GM12875 (cell line): ENCODE measurements around the gene PSMB9.

ENCODE experiments used
- H3K4me3 ChIP-seq: one replicate; pipeline ENCODE4 v1.5.1; 2011; ENCODE audit warnings: low read depth, low read length, control low read depth
- CTCF ChIP-seq: IDR thresholded peaks from 2 replicates; pipeline ENCODE4 v1.5.1; 2011; ENCODE audit warnings: low read depth, mild to moderate bottlenecking, control low read depth, inconsistent platforms, low read length, moderate library complexity, borderline replicate concordance; ENCODE audit not compliant: insufficient read depth

Gene PSMB9

GRCh38 chr6:32830936-32831335 is 23.1 kb upstream of the PSMB9 start:
- H3K4me3 ChIP-seq, result no peak overlapping the region
- no peak for TF ChIP-seq CTCF

GRCh38 chr6:32832535-32832934 is 21.5 kb upstream of the PSMB9 start:
- TF ChIP-seq CTCF, result no peak
- H3K4me3 ChIP-seq, result no peak overlapping the region

GRCh38 chr6:32833664-32834063 is 20.3 kb upstream of the PSMB9 start:
- no peak overlapping the region for H3K4me3 ChIP-seq
- no peak for TF ChIP-seq CTCF

GRCh38 chr6:32835167-32835893 is 18.7 kb upstream of the PSMB9 start:
- TF ChIP-seq CTCF, result no peak
- H3K4me3 ChIP-seq, result no peak overlapping the region

DNA sequence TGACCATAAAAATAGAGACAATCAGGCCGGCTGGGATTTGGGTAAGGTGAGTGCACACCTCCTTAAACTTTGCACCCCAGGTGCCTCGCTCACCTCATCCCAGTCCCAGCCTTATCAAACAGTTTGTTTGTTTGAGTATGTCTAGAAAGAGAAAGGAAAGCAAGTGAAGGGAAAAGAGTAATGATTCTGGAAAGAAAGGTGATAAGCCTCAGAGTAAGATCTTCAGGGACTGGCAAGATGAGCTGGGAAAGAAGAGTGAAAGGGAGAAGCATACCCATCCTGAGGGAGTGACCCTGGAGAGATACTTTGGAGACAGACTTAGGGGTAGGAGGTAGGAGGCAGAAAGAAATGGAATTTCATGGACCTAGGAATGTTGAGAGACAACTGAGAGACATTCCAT is 17.1 kb upstream of the PSMB9 start:
- no peak overlapping the region for H3K4me3 ChIP-seq
- no peak for TF ChIP-seq CTCF

- TF ChIP-seq CTCF, result no peak
- H3K4me3 ChIP-seq, result peak overlapping the region; percentile 82
Measured at GRCh38 chr6:32837651-32838113, 16.3 kb upstream of the PSMB9 start.

- peak; percentile 93 for TF ChIP-seq CTCF
- peak within 1 kb of the TSS; percentile 82 for H3K4me3 ChIP-seq
Measured at GRCh38 chr6:32838114-32838958, 15.7 kb upstream of the PSMB9 start, which contains the start of gene TAP2. Gene TAP2 (minus strand): TSS chr6:32838739. CDS start chr6:32838233, 506 bp downstream.
